ENCODE results near the gene LIPT2. TPM values are rescaled to one million over a fixed set of nuclear protein-coding genes. Genes with fewer than 3 reads are reported as not detected.

The LIPT2 gene
- total RNA-seq, 1 experiment from 2014 or later: 2.4 TPM

DNA sequence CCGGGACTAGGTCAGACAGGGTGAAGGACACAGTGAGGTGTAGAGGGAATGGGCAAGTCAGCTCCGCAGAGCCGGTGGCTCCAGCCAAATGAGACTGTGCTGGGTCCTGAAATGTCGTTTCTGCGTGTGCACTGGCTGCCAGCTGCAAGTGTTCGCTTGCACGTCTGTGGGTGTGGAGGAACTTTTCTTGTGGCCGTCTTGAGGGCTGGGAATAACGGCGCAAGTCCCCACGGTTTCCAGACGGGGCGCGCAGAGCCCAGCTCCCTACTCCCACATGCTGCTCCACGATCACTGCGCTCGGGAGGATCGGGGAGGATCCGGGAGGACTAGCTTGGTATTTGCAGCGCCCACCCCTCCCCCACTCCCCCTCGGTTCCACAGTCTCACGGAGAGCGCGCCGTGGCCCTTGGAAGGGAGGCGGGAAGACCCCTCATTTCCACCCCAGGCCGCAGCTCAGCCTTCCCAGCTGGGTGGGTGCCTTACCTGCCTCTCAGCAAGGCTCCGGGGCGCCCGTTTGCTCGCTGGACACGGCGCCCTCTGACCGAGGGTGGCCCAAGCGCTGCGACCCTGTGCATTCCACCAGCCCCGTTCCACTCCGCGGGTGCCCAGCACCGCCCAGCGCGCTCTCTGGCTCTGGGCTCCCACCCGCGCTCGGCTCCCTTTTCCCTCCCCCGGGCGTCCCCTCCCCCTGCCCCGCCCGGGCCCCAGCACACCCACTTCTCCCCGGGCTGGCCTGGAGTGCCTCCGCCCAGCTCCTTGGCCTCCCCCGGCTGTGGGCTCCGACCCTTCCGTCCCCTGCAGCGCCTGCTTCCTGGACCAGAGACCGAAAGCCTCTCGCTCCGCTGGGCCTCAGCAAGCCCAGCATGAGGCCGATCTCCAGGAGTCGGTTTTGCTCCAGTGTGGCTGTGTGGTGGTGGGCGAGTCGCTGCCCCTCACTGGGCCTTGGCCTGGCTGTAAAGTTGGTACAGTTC is 26.3 kb downstream of the LIPT2 start, which contains the start of gene KCNE3:
TSS of gene KCNE3 (minus strand) at position 634 of the 970 bp plus-strand sequence. CDS start 9,986 bp downstream, outside the sequence.
- Histone ChIP-seq H3K9me3 (replicated peaks) (no peaks in the 10 kb centered on the region), H3K27ac (no peak within 1 kb of the TSS), H3K4me3 (no peak within 1 kb of the TSS), H3K4me1 (replicated peaks) (no peaks in the 10 kb centered on the region), H3K27me3 (replicated peaks) (no peaks in the 10 kb centered on the region), H3K36me3 (no peaks in the 10 kb centered on the region)
- DNase-seq (ENCODE audit: low read depth in 1 of 2, low spot score in 2 of 2): no peak

DNA sequence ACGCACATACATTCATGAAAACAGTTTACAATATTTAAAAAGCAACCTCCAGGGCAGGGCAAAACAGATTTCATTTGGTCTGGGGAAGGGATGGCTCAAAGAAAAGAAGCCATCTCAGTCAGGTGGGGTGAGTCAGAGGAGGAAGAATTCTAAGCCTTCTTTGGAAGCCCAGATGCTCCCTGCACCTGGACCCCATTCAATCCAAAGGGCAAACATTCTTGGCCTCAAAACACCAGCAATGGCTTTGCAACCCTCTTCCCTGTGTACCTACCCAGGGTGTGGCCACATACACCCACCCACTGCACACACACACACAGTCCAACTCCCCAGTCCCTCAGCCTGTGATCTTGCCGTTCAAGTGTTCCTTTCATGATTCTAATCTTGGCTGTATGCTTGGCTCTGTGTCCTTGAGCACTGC is 28.2 kb downstream of the LIPT2 start:
- Histone ChIP-seq H3K4me1 (replicated peaks) (no peaks in the 10 kb centered on the region), H3K4me3 (no peak overlapping the region), H3K9me3 (replicated peaks) (no peaks in the 10 kb centered on the region), H3K27ac (no peak overlapping the region), H3K27me3 (replicated peaks) (no peaks in the 10 kb centered on the region), H3K36me3 (no peaks in the 10 kb centered on the region)
- DNase-seq (ENCODE audit: low read depth in 1 of 2, low spot score in 2 of 2): no peak

DNA sequence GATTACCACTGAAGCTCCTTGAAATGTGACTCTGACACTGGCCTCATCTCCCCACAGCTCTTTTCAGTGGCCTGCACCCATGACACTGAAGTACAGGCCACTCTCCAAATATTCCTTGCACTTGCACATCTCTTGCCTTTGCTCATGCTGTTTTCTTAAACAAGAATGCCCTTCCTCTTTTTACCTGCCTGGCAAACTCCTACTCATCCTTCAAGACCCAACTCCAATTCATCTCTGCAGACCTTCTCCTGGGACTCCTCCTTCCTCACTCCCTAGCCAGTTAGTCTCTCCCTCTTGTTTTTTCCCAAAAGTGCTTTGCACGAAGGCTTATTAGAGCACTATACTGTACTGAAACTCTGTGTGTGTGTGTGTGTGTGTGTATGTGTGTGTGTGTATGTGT is 28.8 kb downstream of the LIPT2 start:
- Histone ChIP-seq H3K4me1 (replicated peaks) (no peaks in the 10 kb centered on the region), H3K27ac (no peak overlapping the region), H3K36me3 (no peaks in the 10 kb centered on the region), H3K9me3 (replicated peaks) (no peaks in the 10 kb centered on the region), H3K4me3 (no peak overlapping the region), H3K27me3 (replicated peaks) (no peaks in the 10 kb centered on the region)
- no peak for DNase-seq (ENCODE audit: low read depth in 1 of 2, low spot score in 2 of 2)

DNA sequence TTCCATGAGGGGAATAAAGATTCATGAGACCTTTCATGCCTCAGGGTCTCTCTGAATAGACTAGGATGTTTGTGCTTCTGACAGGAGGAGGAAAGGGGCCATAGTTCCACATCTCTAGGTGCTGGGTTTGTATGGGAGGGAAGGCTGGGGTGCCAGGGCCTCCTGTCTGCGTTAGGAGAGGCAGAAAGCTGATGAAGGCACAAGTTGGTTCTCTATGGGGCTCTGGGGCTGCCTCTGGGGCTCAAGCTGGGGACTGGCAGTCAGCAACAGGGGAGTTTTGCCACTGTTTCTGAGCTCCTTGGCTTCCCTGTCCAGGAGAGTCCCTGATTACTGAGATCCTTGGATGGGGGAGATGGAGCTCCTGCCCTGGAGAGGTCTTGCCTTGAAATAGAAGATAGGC is 30.3 kb downstream of the LIPT2 start:
- Histone ChIP-seq H3K27me3 (replicated peaks) (no peaks in the 10 kb centered on the region), H3K4me3 (no peak overlapping the region), H3K9me3 (replicated peaks) (no peaks in the 10 kb centered on the region), H3K4me1 (replicated peaks) (no peaks in the 10 kb centered on the region), H3K36me3 (no peaks in the 10 kb centered on the region), H3K27ac (no peak overlapping the region)
- no peak for DNase-seq (ENCODE audit: low read depth in 1 of 2, low spot score in 2 of 2)

DNA sequence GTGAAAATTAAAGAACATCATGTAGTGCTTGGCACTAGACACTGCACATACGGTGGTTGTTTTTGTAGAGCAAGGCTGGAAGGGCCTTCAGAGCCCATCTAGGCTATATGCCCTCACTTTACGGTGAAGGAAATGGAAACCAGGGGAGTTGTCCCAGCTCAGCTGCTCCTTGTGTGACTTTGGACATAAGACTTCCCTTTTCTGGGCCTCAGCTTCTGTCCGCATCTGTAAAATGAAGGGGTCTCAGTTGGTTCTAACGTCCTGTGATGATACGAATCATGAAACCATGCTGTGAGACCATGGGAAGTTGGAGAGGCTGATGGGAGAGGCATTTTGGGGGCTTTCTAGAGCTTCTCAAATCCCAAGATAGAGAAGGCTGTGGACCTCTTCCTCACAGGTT is 30.9 kb downstream of the LIPT2 start:
- no peak overlapping the region for H3K4me3 ChIP-seq
- no peaks in the 10 kb centered on the region for H3K9me3 ChIP-seq (replicated peaks)
- H3K4me1 ChIP-seq (replicated peaks): no peaks in the 10 kb centered on the region
- DNase-seq (ENCODE audit: low read depth in 1 of 2, low spot score in 2 of 2): no peak
- H3K27ac ChIP-seq: no peak overlapping the region
- no peaks in the 10 kb centered on the region for H3K27me3 ChIP-seq (replicated peaks)
- H3K36me3 ChIP-seq: no peaks in the 10 kb centered on the region

DNA sequence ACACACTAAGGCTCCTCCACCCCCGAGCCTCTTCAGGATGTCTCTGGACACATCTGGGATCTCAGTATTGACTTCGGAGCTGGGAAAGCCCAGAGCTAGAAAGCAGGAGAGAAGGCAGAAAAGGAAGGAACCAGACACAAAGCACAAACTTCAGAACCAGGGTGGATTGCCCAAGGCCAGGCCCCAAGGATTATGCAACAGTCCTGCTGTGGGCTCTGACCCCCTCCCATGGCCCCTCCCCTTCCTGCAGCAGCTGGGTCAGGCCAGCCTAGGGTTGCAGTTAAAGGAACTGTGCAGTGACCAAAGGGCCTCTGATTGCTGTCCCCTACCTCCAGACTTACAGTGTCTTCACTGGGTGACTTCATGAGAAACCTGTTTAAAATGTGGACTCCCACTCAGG is 31.5 kb downstream of the LIPT2 start:
- H3K27ac ChIP-seq: no peak overlapping the region
- DNase-seq (ENCODE audit: low read depth in 1 of 2, low spot score in 2 of 2): no peak
- no peaks in the 10 kb centered on the region for H3K9me3 ChIP-seq (replicated peaks)
- no peaks in the 10 kb centered on the region for H3K36me3 ChIP-seq
- H3K4me3 ChIP-seq: no peak overlapping the region
- H3K4me1 ChIP-seq (replicated peaks): no peaks in the 10 kb centered on the region
- no peaks in the 10 kb centered on the region for H3K27me3 ChIP-seq (replicated peaks)

DNA sequence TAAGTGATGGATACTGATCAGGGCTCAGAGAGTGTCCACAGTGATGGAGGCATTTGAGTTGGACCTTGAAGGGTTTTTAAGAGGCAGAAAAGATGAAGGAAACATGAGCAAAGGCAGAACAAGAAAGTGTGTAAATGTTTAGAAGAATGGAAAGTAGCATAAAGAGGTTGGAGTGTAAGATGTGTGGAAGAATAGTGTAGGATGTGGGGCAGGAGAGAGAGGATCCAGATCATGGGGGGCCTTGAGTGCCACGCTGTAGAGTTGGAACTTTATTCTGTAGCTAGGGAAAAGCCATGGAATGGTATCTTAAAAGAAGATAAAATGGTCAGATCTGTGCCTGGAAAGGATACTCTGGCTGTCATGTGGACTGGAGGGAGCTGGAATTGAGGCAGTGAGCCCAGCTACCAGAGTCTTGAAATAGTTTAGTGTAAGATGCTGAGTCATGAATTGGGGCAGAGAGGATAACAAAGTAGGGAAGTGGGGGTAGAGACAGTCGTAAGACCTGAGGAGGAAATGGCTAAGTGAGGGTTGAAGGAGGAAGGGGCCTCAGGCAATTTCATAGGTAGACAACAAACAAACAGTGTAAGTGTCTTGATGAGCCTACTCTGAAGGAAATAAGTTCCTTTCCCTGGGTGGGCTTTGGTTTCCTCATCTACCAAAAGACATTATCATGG is 32.9 kb downstream of the LIPT2 start:
- H3K9me3 ChIP-seq (replicated peaks): no peaks in the 10 kb centered on the region
- no peaks in the 10 kb centered on the region for H3K27me3 ChIP-seq (replicated peaks)
- DNase-seq (ENCODE audit: low read depth in 1 of 2, low spot score in 2 of 2): no peak
- H3K36me3 ChIP-seq: no peaks in the 10 kb centered on the region
- H3K27ac ChIP-seq: no peak overlapping the region
- H3K4me3 ChIP-seq: no peak overlapping the region
- H3K4me1 ChIP-seq (replicated peaks): no peaks in the 10 kb centered on the region

DNA sequence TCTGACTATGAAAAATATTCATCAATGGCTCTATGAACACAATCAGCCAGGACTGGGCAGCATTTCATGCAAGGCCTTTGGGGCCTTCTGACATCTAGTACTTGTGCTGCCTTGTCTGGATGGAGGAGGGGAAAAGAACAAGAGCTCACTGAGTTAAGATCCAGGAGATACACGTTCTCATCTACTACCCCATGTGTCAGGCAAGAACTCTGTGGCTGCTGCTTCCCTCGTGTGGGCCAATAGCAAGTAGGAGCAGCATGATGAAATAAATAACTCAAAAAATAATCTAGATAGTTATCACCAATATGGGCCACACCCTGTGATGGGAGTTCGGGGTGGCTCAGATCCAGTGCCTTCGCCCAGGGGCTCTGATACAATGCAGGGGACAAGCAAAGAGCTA is 33.5 kb downstream of the LIPT2 start:
- Histone ChIP-seq H3K4me1 (replicated peaks) (no peaks in the 10 kb centered on the region), H3K27me3 (replicated peaks) (no peaks in the 10 kb centered on the region), H3K4me3 (no peak overlapping the region), H3K9me3 (replicated peaks) (no peaks in the 10 kb centered on the region), H3K27ac (no peak overlapping the region), H3K36me3 (no peaks in the 10 kb centered on the region)
- DNase-seq (ENCODE audit: low read depth in 1 of 2, low spot score in 2 of 2): no peak

DNA sequence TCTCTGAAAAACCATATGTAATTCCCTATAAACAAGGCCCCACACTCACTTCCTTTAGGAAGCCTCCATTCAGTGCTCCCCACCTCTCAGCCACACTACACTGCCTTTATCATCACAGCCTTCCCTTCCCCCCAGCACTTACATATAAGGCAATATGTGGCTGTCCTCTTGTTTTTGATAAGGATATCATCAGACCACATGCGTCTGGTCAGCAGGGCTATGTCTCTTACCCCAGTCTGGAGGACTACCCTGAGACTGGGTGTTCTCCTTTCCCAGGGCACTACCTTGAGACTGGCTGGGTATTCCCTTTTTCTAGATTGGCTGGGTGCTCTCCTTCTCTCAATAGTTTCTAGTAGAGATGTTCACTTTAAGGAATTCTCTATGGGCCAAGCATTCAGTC is 33.9 kb downstream of the LIPT2 start:
- Histone ChIP-seq H3K27me3 (replicated peaks) (no peaks in the 10 kb centered on the region), H3K27ac (no peak overlapping the region), H3K9me3 (replicated peaks) (no peaks in the 10 kb centered on the region), H3K4me1 (replicated peaks) (no peaks in the 10 kb centered on the region), H3K4me3 (no peak overlapping the region), H3K36me3 (no peaks in the 10 kb centered on the region)
- DNase-seq (ENCODE audit: low read depth in 1 of 2, low spot score in 2 of 2): no peak

DNA sequence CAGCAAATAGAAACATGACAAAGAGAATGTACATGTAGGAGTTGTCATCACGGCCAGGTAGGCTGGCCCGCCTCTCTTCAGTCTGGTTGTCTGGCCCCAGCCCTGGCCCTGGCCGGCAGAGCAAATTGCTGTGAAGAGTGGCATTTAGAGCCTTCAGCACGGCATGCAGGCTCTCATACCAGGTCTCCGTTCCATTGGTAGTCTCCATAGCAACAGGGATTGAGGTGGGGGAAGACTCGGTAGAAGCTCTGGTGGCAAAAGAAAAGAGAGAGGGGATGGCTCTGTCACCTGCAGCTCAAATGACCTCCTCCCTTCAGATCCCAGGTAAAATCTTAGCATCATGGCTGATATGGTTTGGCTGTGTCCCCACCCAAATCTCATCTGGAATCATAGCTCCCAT is 36.2 kb downstream of the LIPT2 start:
- Histone ChIP-seq H3K4me1 (replicated peaks) (no peaks in the 10 kb centered on the region), H3K4me3 (no peak overlapping the region), H3K9me3 (replicated peaks) (no peaks in the 10 kb centered on the region), H3K27ac (no peak overlapping the region), H3K36me3 (no peaks in the 10 kb centered on the region), H3K27me3 (replicated peaks) (no peaks in the 10 kb centered on the region)
- no peak for DNase-seq (ENCODE audit: low read depth in 1 of 2, low spot score in 2 of 2)

DNA sequence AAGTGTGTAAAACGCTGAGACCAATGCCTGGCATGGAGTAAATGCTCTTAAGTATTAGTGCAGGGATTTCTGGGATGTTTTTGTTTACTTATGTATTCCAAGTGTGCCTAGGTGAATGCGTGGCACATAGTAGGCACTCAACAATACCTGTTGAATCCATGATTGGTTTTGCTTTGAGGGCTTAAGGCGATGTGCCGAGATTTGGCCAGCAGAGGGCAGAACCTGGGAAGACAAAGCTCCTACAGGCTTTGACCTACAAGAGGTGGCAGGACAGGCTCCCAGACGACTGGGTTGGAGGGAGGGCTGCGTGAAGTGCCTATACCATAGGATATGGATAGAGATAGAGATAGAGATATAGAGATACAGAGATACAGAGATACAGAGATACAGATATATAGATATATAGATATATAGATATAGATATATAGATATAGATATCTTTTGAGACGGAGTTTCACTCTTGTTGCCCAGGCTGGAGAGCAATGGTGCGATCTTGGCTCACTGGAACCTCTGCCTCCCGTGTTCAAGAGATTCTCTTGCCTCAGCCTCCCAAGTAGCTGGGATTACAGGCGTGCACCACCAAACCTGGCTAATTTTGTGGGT is 40.0 kb downstream of the LIPT2 start:
- DNase-seq (ENCODE audit: low read depth in 1 of 2, low spot score in 2 of 2): peak; percentile 7 to 39
- H3K9me3 ChIP-seq (replicated peaks): no peaks in the 10 kb centered on the region
- no peak overlapping the region for H3K4me3 ChIP-seq
- H3K36me3 ChIP-seq: no peaks in the 10 kb centered on the region
- no peaks in the 10 kb centered on the region for H3K4me1 ChIP-seq (replicated peaks)
- H3K27me3 ChIP-seq (replicated peaks): no peaks in the 10 kb centered on the region
- H3K27ac ChIP-seq: no peak overlapping the region

DNA sequence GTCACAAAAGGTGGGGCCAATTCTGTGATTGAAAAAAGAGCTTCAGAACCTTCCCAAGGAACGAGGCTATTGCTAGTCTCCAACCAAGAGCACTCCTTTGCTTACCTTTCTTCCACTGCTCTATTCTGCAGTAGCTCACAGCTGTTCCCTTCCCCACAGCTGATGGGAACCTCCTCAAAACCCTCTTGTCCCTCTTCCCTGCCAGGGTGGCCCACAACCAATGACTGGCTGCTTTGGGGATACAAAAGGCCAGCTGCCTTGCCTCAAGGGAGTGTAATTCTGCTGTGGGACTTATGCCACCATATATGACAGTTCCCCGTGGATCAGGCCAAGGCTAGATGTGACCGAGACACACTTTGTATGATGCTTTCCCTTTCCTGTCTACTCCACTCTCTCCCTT is 41.2 kb downstream of the LIPT2 start:
- Histone ChIP-seq H3K27me3 (replicated peaks) (no peaks in the 10 kb centered on the region), H3K4me3 (no peak overlapping the region), H3K36me3 (no peaks in the 10 kb centered on the region), H3K27ac (no peak overlapping the region), H3K9me3 (replicated peaks) (no peaks in the 10 kb centered on the region), H3K4me1 (replicated peaks) (no peaks in the 10 kb centered on the region)
- no peak for DNase-seq (ENCODE audit: low read depth in 1 of 2, low spot score in 2 of 2)

DNA sequence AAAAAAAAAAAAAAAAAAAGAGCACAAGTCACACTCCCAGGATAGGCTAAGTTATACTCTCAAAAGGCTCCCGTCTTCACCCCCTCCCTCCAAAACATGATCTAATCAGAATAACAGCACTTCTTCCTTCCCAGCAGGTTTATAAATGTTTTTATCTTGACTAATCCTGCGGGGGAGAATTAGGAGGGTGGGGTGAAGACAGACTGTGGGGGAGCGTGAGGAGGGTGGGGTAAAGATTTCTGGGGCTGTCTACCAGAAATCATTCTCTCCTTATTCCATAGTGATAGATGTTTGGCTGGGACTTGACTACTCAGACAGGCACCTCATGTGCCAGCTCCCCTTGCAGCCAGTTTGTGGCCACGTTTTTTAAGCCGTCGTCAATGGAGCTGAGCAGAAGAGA is 43.2 kb downstream of the LIPT2 start:
- Histone ChIP-seq H3K4me1 (replicated peaks) (no peaks in the 10 kb centered on the region), H3K9me3 (replicated peaks) (no peaks in the 10 kb centered on the region), H3K27ac (no peak overlapping the region), H3K36me3 (no peaks in the 10 kb centered on the region), H3K4me3 (no peak overlapping the region), H3K27me3 (replicated peaks) (no peaks in the 10 kb centered on the region)
- no peak for DNase-seq (ENCODE audit: low read depth in 1 of 2, low spot score in 2 of 2)

DNA sequence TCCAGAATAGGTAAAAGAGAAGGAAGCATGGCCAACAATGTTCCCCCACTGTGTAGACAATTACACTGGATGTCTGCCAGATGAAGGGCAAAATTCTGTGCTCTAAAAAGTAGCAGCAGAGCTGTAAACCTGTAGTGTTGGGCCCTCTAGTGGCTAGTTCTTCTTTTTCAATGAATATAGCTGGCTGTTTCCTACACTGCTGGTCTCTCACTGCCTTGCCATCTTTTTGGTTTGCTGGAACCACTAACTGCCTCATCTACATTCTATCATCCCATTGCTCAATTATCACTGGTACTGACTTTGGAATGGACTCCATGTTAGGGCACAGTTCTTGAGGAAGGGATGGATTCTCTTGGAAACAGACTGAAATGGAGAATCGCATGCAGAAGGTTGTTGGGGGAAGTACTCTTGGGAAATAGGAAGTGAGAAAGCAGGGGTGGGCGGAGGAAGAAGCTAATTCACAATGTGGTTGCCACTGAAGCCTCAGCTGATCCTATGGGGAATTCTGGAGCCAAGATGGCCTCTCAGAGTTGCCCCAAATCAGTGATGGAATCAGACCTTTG is 44.1 kb downstream of the LIPT2 start:
- H3K36me3 ChIP-seq: no peaks in the 10 kb centered on the region
- no peaks in the 10 kb centered on the region for H3K27me3 ChIP-seq (replicated peaks)
- no peak overlapping the region for H3K27ac ChIP-seq
- no peaks in the 10 kb centered on the region for H3K4me1 ChIP-seq (replicated peaks)
- peak; percentile 31 to 49 for DNase-seq (ENCODE audit: low read depth in 1 of 2, low spot score in 2 of 2)
- H3K9me3 ChIP-seq (replicated peaks): no peaks in the 10 kb centered on the region
- H3K4me3 ChIP-seq: no peak overlapping the region

All from SJSA1 (cell line).